ENCODE measurements around the gene SNX33. TPM values are rescaled to one million over a fixed set of nuclear protein-coding genes. Genes with fewer than 3 reads are reported as not detected.

SNX33 gene
- total RNA-seq, 1 donor from 2014 or later, result 28.9 TPM

DNA sequence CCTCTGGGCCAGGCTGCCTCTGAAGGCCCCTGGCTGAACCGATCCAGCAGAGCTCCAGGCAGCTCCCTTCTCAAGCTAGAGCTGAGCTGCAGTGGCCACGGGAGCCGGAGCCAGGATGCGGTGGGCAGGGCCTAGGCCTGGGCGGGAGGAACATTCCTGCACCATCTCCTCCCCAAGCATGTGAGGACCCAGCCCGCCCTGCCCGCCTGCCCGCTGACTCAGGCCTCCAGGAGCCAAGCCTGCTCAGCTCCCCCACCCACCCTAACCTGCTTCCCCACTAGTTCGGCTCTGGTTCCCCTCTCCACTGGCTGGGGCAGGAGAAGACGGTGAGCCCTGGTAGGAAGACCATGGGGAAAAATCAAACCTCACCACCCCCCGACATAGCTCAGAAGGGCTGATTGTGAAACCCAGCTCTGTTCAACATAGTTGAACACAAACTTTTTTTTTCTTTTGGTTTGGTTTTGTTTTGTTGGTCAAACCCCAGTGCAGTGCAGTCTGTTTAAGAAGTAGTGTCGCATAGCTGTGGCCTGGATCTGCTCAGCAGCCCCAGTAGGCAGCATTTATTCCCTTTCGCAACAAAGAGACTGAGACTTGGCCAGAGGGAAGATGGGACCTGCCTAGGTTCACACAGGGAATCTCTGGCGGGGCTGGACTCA lies 13.5 kb downstream of the SNX33 start:
- DNase-seq, result peak; percentile 90
- Histone ChIP-seq H3K27me3 (ENCODE audit: low read depth) (no peaks in the 10 kb centered on the region), H3K27ac (peak overlapping the region; percentile 89), H3K36me3 (peaks cover 37% of the 10 kb centered on the region), H3K4me3 (no peak overlapping the region), H3K4me1 (peaks cover 62% of the 10 kb centered on the region), H3K9me3 (no peaks in the 10 kb centered on the region)
- intact Hi-C loops (cut with DNase I), result no loop called here
- TF ChIP-seq, protein P1, sequence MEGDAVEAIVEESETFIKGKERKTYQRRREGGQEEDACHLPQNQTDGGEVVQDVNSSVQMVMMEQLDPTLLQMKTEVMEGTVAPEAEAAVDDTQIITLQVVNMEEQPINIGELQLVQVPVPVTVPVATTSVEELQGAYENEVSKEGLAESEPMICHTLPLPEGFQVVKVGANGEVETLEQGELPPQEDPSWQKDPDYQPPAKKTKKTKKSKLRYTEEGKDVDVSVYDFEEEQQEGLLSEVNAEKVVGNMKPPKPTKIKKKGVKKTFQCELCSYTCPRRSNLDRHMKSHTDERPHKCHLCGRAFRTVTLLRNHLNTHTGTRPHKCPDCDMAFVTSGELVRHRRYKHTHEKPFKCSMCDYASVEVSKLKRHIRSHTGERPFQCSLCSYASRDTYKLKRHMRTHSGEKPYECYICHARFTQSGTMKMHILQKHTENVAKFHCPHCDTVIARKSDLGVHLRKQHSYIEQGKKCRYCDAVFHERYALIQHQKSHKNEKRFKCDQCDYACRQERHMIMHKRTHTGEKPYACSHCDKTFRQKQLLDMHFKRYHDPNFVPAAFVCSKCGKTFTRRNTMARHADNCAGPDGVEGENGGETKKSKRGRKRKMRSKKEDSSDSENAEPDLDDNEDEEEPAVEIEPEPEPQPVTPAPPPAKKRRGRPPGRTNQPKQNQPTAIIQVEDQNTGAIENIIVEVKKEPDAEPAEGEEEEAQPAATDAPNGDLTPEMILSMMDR (IDR thresholded peaks at IDR 0.05), result no peak
- peak; percentile 90 to 92 for ATAC-seq

DNA sequence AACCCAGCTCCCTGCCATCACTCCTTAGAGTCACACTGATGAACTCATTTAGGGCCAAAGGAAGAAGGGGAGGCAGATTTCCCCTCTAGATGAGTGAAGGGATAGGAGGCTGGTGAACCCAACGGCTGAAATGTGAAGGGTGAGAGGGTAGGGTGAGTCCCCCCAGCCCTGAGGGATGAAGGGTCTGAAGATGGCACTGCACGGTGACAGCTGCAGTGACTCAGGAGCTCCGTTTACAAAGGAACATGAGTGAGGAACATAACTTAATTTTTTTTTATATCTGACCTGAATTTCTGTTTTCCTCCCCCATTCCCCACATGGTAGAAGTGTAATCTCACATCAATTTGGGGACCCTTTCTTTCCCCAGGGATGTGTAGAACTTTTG lies 14.0 kb downstream of the SNX33 start:
- Histone ChIP-seq H3K27me3 (ENCODE audit: low read depth) (no peaks in the 10 kb centered on the region), H3K4me1 (peaks cover 68% of the 10 kb centered on the region)
- intact Hi-C loops (cut with DNase I), result no loop called here

DNA sequence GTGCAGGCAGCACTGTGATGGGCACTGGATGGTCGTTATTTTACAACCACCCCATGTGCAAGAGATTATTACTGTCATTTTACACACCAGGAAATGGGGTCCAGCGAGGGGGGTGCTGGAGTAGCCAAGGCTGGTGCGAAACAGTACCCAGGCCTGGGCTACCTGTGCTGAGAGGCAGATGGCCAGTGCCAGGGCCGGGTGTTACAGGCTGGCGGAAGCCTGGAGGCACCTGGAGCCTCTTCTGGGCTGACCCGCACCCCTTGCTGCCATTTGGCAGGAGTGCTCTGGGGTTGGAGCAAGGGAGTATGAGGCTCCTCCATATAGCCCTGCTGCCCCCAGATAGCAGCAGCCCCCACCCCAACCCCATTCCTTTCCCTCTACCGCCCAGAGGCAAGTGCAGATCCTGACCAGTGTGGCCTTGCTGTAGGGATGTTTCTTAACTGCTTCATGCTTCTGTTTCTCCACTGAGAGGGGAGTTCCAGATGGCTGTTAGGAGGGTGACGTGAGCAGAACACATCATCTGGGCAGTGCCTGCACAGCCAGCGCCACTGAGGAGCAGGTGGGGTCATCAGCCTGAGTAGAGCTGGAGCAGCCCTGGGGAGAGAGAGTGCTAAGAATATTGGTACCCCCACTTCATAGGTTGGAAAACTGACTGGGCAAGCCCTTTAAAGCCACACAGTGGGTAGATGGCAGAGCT lies 15.3 kb downstream of the SNX33 start:
- no peak for DNase-seq
- TF ChIP-seq, protein P1 (IDR thresholded peaks at IDR 0.05), result no peak
- no peak overlapping the region for H3K4me3 ChIP-seq
- no peak for ATAC-seq
- intact Hi-C loops (cut with DNase I), result no loop called here
- no peaks in the 10 kb centered on the region for H3K9me3 ChIP-seq
- H3K4me1 ChIP-seq, result peaks cover 77% of the 10 kb centered on the region
- H3K27me3 ChIP-seq (ENCODE audit: low read depth), result no peaks in the 10 kb centered on the region
- peak overlapping the region; percentile 89 for H3K27ac ChIP-seq
- peaks cover 24% of the 10 kb centered on the region for H3K36me3 ChIP-seq

More for the DNA sequence above, 14.0 kb downstream of the SNX33 start:
- H3K27ac ChIP-seq, result peak overlapping the region; percentile 89
- DNase-seq (no peak), ATAC-seq (no peak)
- peaks cover 35% of the 10 kb centered on the region for H3K36me3 ChIP-seq
- H3K4me3 ChIP-seq, result no peak overlapping the region
- H3K9me3 ChIP-seq, result no peaks in the 10 kb centered on the region
- TF ChIP-seq, protein P1 (IDR thresholded peaks at IDR 0.05), result no peak

DNA sequence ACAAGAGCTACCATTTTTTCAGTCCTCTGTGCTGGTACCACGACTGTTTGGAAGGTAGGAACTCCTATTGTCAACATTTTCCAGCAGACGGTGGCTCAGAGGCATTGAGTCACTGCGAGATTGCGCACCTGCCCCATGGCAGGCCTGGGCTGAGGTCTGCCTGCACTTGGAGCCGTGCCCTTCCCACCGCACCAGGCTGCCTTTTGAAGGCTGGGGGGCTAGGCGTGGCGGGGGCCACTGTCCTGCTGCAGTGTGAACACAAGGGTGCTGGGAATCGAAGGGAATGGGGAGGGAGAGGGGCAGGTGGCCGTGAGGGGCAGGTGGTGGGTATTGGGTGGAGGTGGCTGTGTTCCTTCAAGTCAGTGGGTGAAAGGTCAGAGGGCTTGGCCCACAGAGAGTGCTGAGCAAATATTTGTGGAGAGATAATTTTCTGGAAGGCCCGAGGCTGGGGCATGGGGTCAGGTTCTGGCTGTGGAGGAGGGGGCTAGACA lies 16.3 kb downstream of the SNX33 start:
- intact Hi-C loops (cut with DNase I), result no loop called here
- TF ChIP-seq, protein P1 (IDR thresholded peaks at IDR 0.05), result no peak
- Histone ChIP-seq H3K9me3 (no peaks in the 10 kb centered on the region), H3K36me3 (peaks cover 14% of the 10 kb centered on the region), H3K4me3 (no peak overlapping the region), H3K27ac (peak overlapping the region; percentile 18), H3K27me3 (ENCODE audit: low read depth) (no peaks in the 10 kb centered on the region), H3K4me1 (peaks cover 70% of the 10 kb centered on the region)
- ATAC-seq (no peak), DNase-seq (no peak)

DNA sequence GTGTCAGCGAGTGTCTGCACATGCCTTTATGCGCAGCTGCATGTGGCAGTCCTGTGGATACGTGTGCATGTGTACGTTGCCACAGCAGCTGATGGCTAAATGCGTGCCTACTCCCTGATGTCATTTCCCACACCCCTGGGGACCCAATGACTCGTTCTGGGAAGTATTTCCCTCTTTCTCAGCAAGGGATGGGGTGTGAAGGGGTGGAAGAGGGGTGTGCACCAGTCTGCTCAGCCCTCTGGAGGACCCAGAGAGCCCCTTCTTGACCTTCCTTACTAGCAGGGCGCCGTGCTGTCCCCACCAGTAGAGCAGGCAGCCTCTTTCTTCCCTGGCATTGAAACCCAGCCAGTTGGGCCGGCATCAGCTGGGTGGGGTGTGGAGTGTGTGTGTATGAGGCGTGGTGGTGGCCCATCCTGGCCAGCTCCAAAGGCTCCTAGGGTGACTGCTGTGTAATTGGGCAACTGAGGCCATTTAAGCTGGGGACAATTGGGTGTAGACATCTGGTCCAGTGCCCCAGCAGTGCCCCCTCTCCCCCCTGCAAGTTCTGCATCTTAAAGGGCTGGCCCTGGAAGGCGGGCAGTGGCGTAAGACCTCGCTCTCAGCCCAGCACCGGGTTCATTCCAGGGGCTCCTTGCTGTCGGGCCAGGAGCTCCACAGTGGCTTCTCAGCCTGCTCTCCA lies 19.2 kb downstream of the SNX33 start:
- Histone ChIP-seq H3K9me3 (no peaks in the 10 kb centered on the region), H3K27me3 (ENCODE audit: low read depth) (no peaks in the 10 kb centered on the region), H3K4me1 (peaks cover 44% of the 10 kb centered on the region), H3K4me3 (no peak overlapping the region), H3K27ac (peak overlapping the region; percentile 84), H3K36me3 (peaks cover 5% of the 10 kb centered on the region)
- intact Hi-C loops (cut with DNase I), result no loop called here
- ATAC-seq (peak; percentile 87 to 89), DNase-seq (peak; percentile 82)
- TF ChIP-seq, protein P1 (IDR thresholded peaks at IDR 0.05), result no peak
